Measurements from ENCODE around the gene ATP13A2. TPM values are rescaled to one million over a fixed set of nuclear protein-coding genes. Genes with fewer than 3 reads are reported as not detected.
A peak's percentile ranks its signal among the peaks of the same experiment; 100 is the strongest.

ATP13A2 gene
- total and polyA plus RNA-seq, 7 donors: 13.9 to 30.6 (median 22.6) TPM

DNA sequence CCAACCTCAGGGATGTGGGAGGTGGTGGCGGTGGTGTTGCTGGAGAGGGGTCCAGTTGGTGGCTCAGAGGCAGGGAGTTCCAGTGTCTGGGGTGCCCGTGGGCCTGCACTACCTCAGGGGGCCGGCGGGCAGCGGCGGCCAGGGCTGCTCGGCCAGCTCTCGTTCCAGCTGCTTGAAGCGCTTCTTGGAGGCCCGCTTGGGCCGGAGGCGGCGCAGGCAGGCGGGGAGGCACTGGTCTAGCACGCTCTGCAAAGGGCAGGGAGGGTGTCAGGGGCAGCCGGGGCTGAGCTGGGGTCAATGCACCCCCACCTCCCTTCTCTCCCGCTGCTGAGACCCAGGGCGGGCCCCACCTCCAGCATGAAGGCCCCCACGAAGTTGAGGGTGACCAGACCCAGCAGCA, 25.6 kb downstream of the ATP13A2 start:
- DNase-seq (no peak), ATAC-seq (no peak)
- H3K9me3 ChIP-seq: no peaks in the 10 kb centered on the region
- H3K27me3 ChIP-seq (ENCODE audit: insufficient read depth in 3 of 3, low read length in 2 of 3): peaks cover 0 to 5% (median 0%) of the 10 kb centered on the region in 3 donors
- no peak overlapping the region for H3K4me3 ChIP-seq
- H3K36me3 ChIP-seq (ENCODE audit: insufficient read depth in 1 of 2, low read depth in 1 of 2): peaks cover 4 to 54% of the 10 kb centered on the region in 2 donors
- no peak overlapping the region for H3K27ac ChIP-seq
- TF ChIP-seq, protein P1, sequence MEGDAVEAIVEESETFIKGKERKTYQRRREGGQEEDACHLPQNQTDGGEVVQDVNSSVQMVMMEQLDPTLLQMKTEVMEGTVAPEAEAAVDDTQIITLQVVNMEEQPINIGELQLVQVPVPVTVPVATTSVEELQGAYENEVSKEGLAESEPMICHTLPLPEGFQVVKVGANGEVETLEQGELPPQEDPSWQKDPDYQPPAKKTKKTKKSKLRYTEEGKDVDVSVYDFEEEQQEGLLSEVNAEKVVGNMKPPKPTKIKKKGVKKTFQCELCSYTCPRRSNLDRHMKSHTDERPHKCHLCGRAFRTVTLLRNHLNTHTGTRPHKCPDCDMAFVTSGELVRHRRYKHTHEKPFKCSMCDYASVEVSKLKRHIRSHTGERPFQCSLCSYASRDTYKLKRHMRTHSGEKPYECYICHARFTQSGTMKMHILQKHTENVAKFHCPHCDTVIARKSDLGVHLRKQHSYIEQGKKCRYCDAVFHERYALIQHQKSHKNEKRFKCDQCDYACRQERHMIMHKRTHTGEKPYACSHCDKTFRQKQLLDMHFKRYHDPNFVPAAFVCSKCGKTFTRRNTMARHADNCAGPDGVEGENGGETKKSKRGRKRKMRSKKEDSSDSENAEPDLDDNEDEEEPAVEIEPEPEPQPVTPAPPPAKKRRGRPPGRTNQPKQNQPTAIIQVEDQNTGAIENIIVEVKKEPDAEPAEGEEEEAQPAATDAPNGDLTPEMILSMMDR (IDR thresholded peaks at IDR 0.05): no peak
- WGBS, 3 donors: 87 to 94% (median 91%) methylated on average over 8 to 19 of the region's 19 CpGs
- intact Hi-C loops (cut with DNase I): no loop called here
- no peaks in the 10 kb centered on the region for H3K4me1 ChIP-seq

DNA sequence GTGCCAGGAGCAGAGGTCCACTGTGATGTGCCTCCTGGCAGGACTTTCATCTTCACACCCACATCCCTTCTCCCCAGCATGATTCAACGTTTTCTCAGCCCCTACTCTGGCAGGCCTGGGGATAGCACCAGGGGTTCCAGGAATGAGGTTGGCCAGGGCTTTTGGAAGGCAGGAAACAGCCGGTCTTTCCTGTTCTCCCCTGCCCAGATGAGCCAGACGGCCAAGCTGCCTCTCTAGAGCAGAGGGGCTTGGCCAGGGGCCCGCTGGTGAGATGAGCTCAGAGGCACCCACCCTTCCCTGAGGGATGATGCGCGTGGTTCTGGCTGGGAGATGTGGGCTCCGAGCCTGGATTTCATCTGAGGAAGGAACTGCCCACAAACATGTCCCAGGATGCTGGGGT, 27.0 kb downstream of the ATP13A2 start:
- TF ChIP-seq, protein P1 (IDR thresholded peaks at IDR 0.05): no peak
- WGBS, 3 donors: 30 to 47% (median 46%) methylated on average over 7 of the region's 7 CpGs
- no peak overlapping the region for H3K4me3 ChIP-seq
- H3K9me3 ChIP-seq: no peaks in the 10 kb centered on the region
- intact Hi-C loops (cut with DNase I): no loop called here
- DNase-seq (peak; percentile 84 to 88), ATAC-seq (peak; percentile 33 to 52 (median 44))
- peaks cover 4 to 40% of the 10 kb centered on the region in 2 donors for H3K36me3 ChIP-seq (ENCODE audit: insufficient read depth in 1 of 2, low read depth in 1 of 2)
- H3K27ac ChIP-seq: no peak overlapping the region
- no peaks in the 10 kb centered on the region for H3K4me1 ChIP-seq
- peaks cover 0 to 17% (median 7%) of the 10 kb centered on the region in 3 donors for H3K27me3 ChIP-seq (ENCODE audit: insufficient read depth in 3 of 3, low read length in 2 of 3)

DNA sequence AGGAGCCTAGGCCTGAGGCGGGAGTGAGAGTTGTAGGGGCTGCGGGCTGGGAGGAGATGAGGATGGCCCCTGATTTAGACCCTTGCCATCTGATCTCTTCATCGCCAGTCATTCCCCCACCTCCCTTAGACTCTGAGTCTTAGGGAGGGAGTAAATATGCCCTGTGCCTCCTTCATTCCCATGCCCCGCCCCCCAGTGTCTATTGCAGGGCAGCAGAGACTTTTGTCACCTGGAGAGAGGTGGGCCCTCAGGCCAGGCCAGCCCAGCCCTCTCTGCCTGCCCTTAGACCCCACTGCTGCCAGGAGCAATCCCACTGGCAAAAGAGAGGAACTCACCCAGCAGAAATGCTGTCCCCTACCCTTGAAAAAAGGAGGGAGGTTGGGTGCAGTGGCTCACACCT, 28.1 kb downstream of the ATP13A2 start:
- Histone ChIP-seq H3K9me3 (no peaks in the 10 kb centered on the region), H3K27ac (no peak overlapping the region), H3K4me1 (no peaks in the 10 kb centered on the region), H3K36me3 (ENCODE audit: insufficient read depth in 1 of 2, low read depth in 1 of 2) (peaks cover 4 to 32% of the 10 kb centered on the region in 2 donors), H3K27me3 (ENCODE audit: insufficient read depth in 3 of 3, low read length in 2 of 3) (peaks cover 0 to 18% (median 10%) of the 10 kb centered on the region in 3 donors), H3K4me3 (no peak overlapping the region)
- 98 to 100% (median 99%) methylated on average over 4 of the region's 4 CpGs for WGBS, 3 donors
- ATAC-seq (no peak), DNase-seq (no peak)
- TF ChIP-seq, protein P1 (IDR thresholded peaks at IDR 0.05): no peak
- intact Hi-C loops (cut with DNase I): no loop called here

DNA sequence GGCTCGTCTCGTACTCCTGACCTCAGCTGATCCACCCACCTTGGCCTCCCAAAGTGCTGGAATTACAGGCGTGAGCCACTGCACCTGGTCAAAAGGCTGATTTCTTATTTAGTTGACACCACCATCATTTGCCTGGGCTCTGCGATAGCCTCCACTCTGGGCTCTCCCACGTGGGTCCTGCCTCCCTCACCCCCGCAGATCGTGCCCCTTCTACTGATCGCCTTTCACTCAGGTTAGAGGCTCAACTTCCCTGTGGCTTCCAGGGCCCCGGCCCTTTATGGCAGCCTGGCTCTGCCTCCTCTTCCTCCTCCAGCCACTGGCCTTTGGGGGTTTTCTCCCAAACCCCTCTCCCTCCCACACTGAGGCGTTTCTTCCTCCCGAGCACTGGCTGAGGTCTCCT, 28.8 kb downstream of the ATP13A2 start:
- intact Hi-C loops (cut with DNase I): no loop called here
- no peak for ATAC-seq

More for the DNA sequence above, 28.8 kb downstream of the ATP13A2 start:
- H3K4me3 ChIP-seq: no peak overlapping the region
- no peak overlapping the region for H3K27ac ChIP-seq
- WGBS, 3 donors: 83 to 87% (median 83%) methylated on average over 11 of the region's 11 CpGs
- H3K9me3 ChIP-seq: no peaks in the 10 kb centered on the region
- H3K36me3 ChIP-seq (ENCODE audit: insufficient read depth in 1 of 2, low read depth in 1 of 2): peaks cover 4 to 25% of the 10 kb centered on the region in 2 donors
- H3K4me1 ChIP-seq: no peaks in the 10 kb centered on the region
- TF ChIP-seq, protein P1 (IDR thresholded peaks at IDR 0.05): no peak
- DNase-seq: no peak
- peaks cover 0 to 18% (median 10%) of the 10 kb centered on the region in 3 donors for H3K27me3 ChIP-seq (ENCODE audit: insufficient read depth in 3 of 3, low read length in 2 of 3)

Data from psoas muscle (tissue), 8 donors.